ENCODE results near the gene SAFB2. TPM values are rescaled to one million over a fixed set of nuclear protein-coding genes. Genes with fewer than 3 reads are reported as not detected.
A peak's percentile ranks its signal among the peaks of the same experiment; 100 is the strongest.

The SAFB2 gene
- total RNA-seq, 2 donors from 2014 or later, result 55.1 to 80.6 TPM

GRCh38 chr19:5665781-5666513 is 43.4 kb upstream of the SAFB2 start:
- Histone ChIP-seq H3K27me3 (replicated peaks; ENCODE audit: insufficient read depth) (no peaks in the 10 kb centered on the region), H3K36me3 (peaks cover 79% of the 10 kb centered on the region), H3K9me3 (no peaks in the 10 kb centered on the region), H3K4me3 (no peak overlapping the region), H3K27ac (no peak overlapping the region), H3K4me1 (ENCODE audit: control insufficient read depth in 1 of 2, low read depth in 2 of 2) (no peaks in the 10 kb centered on the region)
- no peak for DNase-seq (ENCODE audit: low spot score)
- ATAC-seq (ENCODE audit: insufficient number of reproducible peaks, low FRiP score, low read depth), result peak; percentile 33
- no peak for TF ChIP-seq CTCF (IDR thresholded peaks at IDR 0.05)

GRCh38 chr19:5664515-5664914 is 41.9 kb upstream of the SAFB2 start:
- H3K27me3 ChIP-seq (replicated peaks; ENCODE audit: insufficient read depth), result no peaks in the 10 kb centered on the region
- no peaks in the 10 kb centered on the region for H3K4me1 ChIP-seq (ENCODE audit: control insufficient read depth in 1 of 2, low read depth in 2 of 2)
- no peak overlapping the region for H3K27ac ChIP-seq
- ATAC-seq (ENCODE audit: insufficient number of reproducible peaks, low FRiP score, low read depth), result no peak
- no peak for TF ChIP-seq CTCF (IDR thresholded peaks at IDR 0.05)
- DNase-seq (ENCODE audit: low spot score), result no peak
- peaks cover 82% of the 10 kb centered on the region for H3K36me3 ChIP-seq
- no peak overlapping the region for H3K4me3 ChIP-seq
- no peaks in the 10 kb centered on the region for H3K9me3 ChIP-seq

GRCh38 chr19:5663904-5664303 is 41.3 kb upstream of the SAFB2 start:
- DNase-seq (ENCODE audit: low spot score), result no peak
- TF ChIP-seq CTCF (IDR thresholded peaks at IDR 0.05), result no peak
- no peaks in the 10 kb centered on the region for H3K9me3 ChIP-seq
- H3K36me3 ChIP-seq, result peaks cover 80% of the 10 kb centered on the region
- H3K4me1 ChIP-seq (ENCODE audit: control insufficient read depth in 1 of 2, low read depth in 2 of 2), result no peaks in the 10 kb centered on the region
- H3K27me3 ChIP-seq (replicated peaks; ENCODE audit: insufficient read depth), result no peaks in the 10 kb centered on the region
- H3K27ac ChIP-seq, result no peak overlapping the region
- no peak overlapping the region for H3K4me3 ChIP-seq
- no peak for ATAC-seq (ENCODE audit: insufficient number of reproducible peaks, low FRiP score, low read depth)

- no peak overlapping the region for H3K4me3 ChIP-seq
- no peak overlapping the region for H3K27ac ChIP-seq
- DNase-seq (ENCODE audit: low spot score) (no peak), ATAC-seq (ENCODE audit: insufficient number of reproducible peaks, low FRiP score, low read depth) (no peak)
- TF ChIP-seq CTCF (IDR thresholded peaks at IDR 0.05), result no peak
- H3K9me3 ChIP-seq, result no peaks in the 10 kb centered on the region
- H3K27me3 ChIP-seq (replicated peaks; ENCODE audit: insufficient read depth), result no peaks in the 10 kb centered on the region
- H3K4me1 ChIP-seq (ENCODE audit: control insufficient read depth in 1 of 2, low read depth in 2 of 2), result no peaks in the 10 kb centered on the region
- peaks cover 81% of the 10 kb centered on the region for H3K36me3 ChIP-seq
Observed at GRCh38 chr19:5661483-5661882, 38.9 kb upstream of the SAFB2 start.

GRCh38 chr19:5655412-5655811 is 32.8 kb upstream of the SAFB2 start:
- H3K27ac ChIP-seq, result no peak overlapping the region
- no peak for ATAC-seq (ENCODE audit: insufficient number of reproducible peaks, low FRiP score, low read depth)
- no peaks in the 10 kb centered on the region for H3K27me3 ChIP-seq (replicated peaks; ENCODE audit: insufficient read depth)
- H3K9me3 ChIP-seq, result no peaks in the 10 kb centered on the region
- DNase-seq (ENCODE audit: low spot score), result no peak
- no peaks in the 10 kb centered on the region for H3K4me1 ChIP-seq (ENCODE audit: control insufficient read depth in 1 of 2, low read depth in 2 of 2)
- peaks cover 81% of the 10 kb centered on the region for H3K36me3 ChIP-seq
- no peak for TF ChIP-seq CTCF (IDR thresholded peaks at IDR 0.05)
- H3K4me3 ChIP-seq, result no peak overlapping the region
